ENCODE results near the gene NCKIPSD. TPM values are rescaled to one million over a fixed set of nuclear protein-coding genes. Genes with fewer than 3 reads are reported as not detected.
A peak's percentile ranks its signal among the peaks of the same experiment; 100 is the strongest.

Gene NCKIPSD
- total RNA-seq, 1 donor from 2014 or later: 25.3 TPM

- peaks cover 10% of the 10 kb centered on the region for H3K36me3 Mint-ChIP-seq (ENCODE audit: low read depth)
- H3K27me3 Mint-ChIP-seq (ENCODE audit: low read depth): no peaks in the 10 kb centered on the region
- peak overlapping the region; percentile 67 for H3K4me3 Mint-ChIP-seq
- peaks cover 30% of the 10 kb centered on the region for H3K4me1 Mint-ChIP-seq
- no peak overlapping the region for H3K27ac Mint-ChIP-seq (ENCODE audit: unreplicated experiment)
- no peak for DNase-seq (ENCODE audit: low read depth, low spot score)
- no peaks in the 10 kb centered on the region for H3K9me3 Mint-ChIP-seq
- TF ChIP-seq CTCF (conservative IDR thresholded peaks at IDR 0.05): no peak
Measured at GRCh38 chr3:48688032-48688736, 2.5 kb upstream of the NCKIPSD start.

GRCh38 chr3:48687220-48687678 is 1.5 kb upstream of the NCKIPSD start:
- Mint-ChIP-seq H3K4me3 (peak overlapping the region; percentile 57), H3K4me1 (peaks cover 30% of the 10 kb centered on the region), H3K9me3 (no peaks in the 10 kb centered on the region), H3K27me3 (ENCODE audit: low read depth) (no peaks in the 10 kb centered on the region), H3K36me3 (ENCODE audit: low read depth) (peaks cover 7% of the 10 kb centered on the region), H3K27ac (ENCODE audit: unreplicated experiment) (no peak overlapping the region)
- no peak for TF ChIP-seq CTCF (conservative IDR thresholded peaks at IDR 0.05)
- DNase-seq (ENCODE audit: low read depth, low spot score): no peak

- H3K27ac Mint-ChIP-seq (ENCODE audit: unreplicated experiment): no peak overlapping the region
- H3K4me1 Mint-ChIP-seq: peaks cover 30% of the 10 kb centered on the region
- peaks cover 7% of the 10 kb centered on the region for H3K36me3 Mint-ChIP-seq (ENCODE audit: low read depth)
- no peaks in the 10 kb centered on the region for H3K9me3 Mint-ChIP-seq
- no peak for DNase-seq (ENCODE audit: low read depth, low spot score)
- H3K27me3 Mint-ChIP-seq (ENCODE audit: low read depth): no peaks in the 10 kb centered on the region
- TF ChIP-seq CTCF (conservative IDR thresholded peaks at IDR 0.05): no peak
- H3K4me3 Mint-ChIP-seq: peak overlapping the region; percentile 95
Measured at GRCh38 chr3:48686538-48687219, 964 bp upstream of the NCKIPSD start.

DNA sequence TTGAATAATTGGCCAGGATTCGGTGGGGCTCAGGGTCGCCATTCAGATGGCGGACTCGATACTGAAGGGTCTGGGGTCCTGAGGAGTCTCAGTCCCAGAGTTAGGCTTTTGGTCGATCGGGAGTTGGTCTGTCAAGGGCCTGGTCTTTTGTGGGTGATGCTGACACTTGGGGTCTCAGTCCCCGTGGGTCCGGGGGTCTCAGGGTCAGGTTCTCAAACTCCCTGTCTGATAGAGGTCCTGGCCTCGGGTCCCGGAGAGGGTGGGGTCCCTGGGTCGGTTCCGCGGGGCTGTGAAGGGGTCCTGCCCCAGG is 467 bp downstream of the NCKIPSD start:
- Mint-ChIP-seq H3K27me3 (ENCODE audit: low read depth) (no peaks in the 10 kb centered on the region), H3K36me3 (ENCODE audit: low read depth) (peaks cover 8% of the 10 kb centered on the region), H3K27ac (ENCODE audit: unreplicated experiment) (peak overlapping the region; percentile 71), H3K4me3 (peak overlapping the region; percentile 95), H3K9me3 (no peaks in the 10 kb centered on the region), H3K4me1 (peaks cover 30% of the 10 kb centered on the region)
- no peak for TF ChIP-seq CTCF (conservative IDR thresholded peaks at IDR 0.05)
- DNase-seq (ENCODE audit: low read depth, low spot score): no peak

GRCh38 chr3:48684480-48685143 is 1.1 kb downstream of the NCKIPSD start:
- Mint-ChIP-seq H3K36me3 (ENCODE audit: low read depth) (peaks cover 8% of the 10 kb centered on the region), H3K4me3 (peak overlapping the region; percentile 95), H3K27ac (ENCODE audit: unreplicated experiment) (no peak overlapping the region)

More at GRCh38 chr3:48684480-48685143, 1.1 kb downstream of the NCKIPSD start:
- no peak for DNase-seq (ENCODE audit: low read depth, low spot score)
- Mint-ChIP-seq H3K27me3 (ENCODE audit: low read depth) (no peaks in the 10 kb centered on the region), H3K4me1 (peaks cover 30% of the 10 kb centered on the region), H3K9me3 (no peaks in the 10 kb centered on the region)
- TF ChIP-seq CTCF (conservative IDR thresholded peaks at IDR 0.05): no peak
